SK-N-MC (cell line): ENCODE results near the gene MEIKIN.

ENCODE experiments used
- DNase-seq: peaks from one replicate; pipeline ENCODE4 v3.0.0-alpha.2; 2011; ENCODE audit warnings: low read depth, low spot score
- H3K27ac ChIP-seq: fragments of 200-600 bp; sonication (generic); 2 replicates; pipeline ENCODE4 v1.5.1; 2016; ENCODE audit warnings: mixed run types
- H3K36me3 ChIP-seq: fragments of 200-600 bp; sonication (generic); 2 replicates; pipeline ENCODE4 v1.6.1; 2017; ENCODE audit warnings: antibody characterized with exemption, low read length, mixed read lengths; ENCODE audit not compliant: insufficient read depth
- H3K4me3 ChIP-seq: fragments of 200-600 bp; sonication (generic); 2 replicates; pipeline ENCODE4 v1.5.1; 2016
- H3K9ac ChIP-seq: fragments of 200-600 bp; sonication (generic); 2 replicates; pipeline ENCODE4 v1.8.0; 2017; ENCODE audit warnings: mixed run types, mixed read lengths; ENCODE audit not compliant: insufficient read length
- H3K9me3 ChIP-seq: fragments of 200-600 bp; sonication (generic); 2 replicates; pipeline ENCODE4 v1.6.1; 2017; ENCODE audit warnings: low read depth, mild to moderate bottlenecking, antibody characterized with exemption, low read length, moderate library complexity, mixed read lengths
- EZH2 ChIP-seq: fragments of 200-600 bp; sonication (generic); IDR thresholded peaks from one replicate; pipeline ENCODE4 v1.6.1; 2017; ENCODE audit warnings: antibody characterized with exemption
- FOXP2 ChIP-seq: optimal IDR thresholded peaks from 2 replicates; pipeline ENCODE3; 2011; ENCODE audit warnings: mild to moderate bottlenecking, moderate library complexity; ENCODE audit not compliant: insufficient read depth; ENCODE audit errors: extremely low read length, control extremely low read depth
- POLR2AphosphoS5 ChIP-seq: IDR thresholded peaks from 2 replicates; pipeline ENCODE4 v1.6.1; 2012; ENCODE audit warnings: mild to moderate bottlenecking, low read depth, low read length, borderline replicate concordance

The MEIKIN gene

GRCh38 chr5:131976414-131977211 is 31.1 kb upstream of the MEIKIN start:
- H3K4me3 ChIP-seq: no peak overlapping the region

DNA sequence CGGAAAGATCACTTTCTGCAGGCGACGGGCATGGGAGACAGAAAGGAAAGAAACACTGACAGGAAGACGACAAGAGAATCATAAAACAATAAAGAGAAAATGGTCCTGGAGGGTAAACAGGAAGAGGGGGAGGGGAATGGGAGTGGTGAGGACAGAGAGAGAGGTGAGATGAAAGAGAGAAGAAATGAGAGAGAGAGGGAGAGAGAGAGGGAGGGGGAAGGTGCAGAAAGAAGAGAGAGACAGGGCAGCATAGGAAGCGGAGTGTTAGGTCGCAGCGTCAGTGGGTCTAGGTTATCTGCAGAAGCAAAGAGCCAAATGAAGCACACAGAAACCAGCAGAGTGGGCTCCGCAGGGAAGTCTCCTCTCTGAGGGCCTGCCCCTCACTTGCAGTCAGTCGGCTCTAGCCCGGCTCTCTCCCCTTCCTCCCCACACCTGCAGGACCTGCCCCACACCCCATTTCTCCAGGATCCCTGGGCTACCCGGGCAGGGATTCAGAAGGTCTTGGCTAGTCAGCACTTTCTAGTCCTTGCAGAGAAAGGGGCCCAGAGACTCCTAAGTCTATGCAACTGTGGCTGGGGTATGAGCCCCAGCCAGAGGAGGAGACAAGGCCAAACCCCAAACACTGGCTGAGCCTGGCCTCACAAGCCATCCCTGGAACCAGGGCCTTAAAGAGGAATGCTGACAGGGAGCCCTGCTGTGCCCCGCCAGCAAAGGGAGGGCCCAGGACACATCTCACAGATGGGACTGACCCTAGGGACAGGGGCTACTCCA is 29.7 kb upstream of the MEIKIN start:
- no peak for DNase-seq
- H3K9me3 ChIP-seq: no peaks in the 10 kb centered on the region
- H3K4me3 ChIP-seq: no peak overlapping the region
- no peak for TF ChIP-seq FOXP2
- no peak for TF ChIP-seq POLR2AphosphoS5
- TF ChIP-seq EZH2: no peak
- no peaks in the 10 kb centered on the region for H3K36me3 ChIP-seq
- no peak overlapping the region for H3K27ac ChIP-seq
- no peak overlapping the region for H3K9ac ChIP-seq

More at GRCh38 chr5:131976414-131977211, 31.1 kb upstream of the MEIKIN start:
- Histone ChIP-seq H3K9ac (no peak overlapping the region), H3K9me3 (no peaks in the 10 kb centered on the region), H3K36me3 (no peaks in the 10 kb centered on the region), H3K27ac (no peak overlapping the region)
- TF ChIP-seq POLR2AphosphoS5 (no peak), FOXP2 (no peak), EZH2 (no peak)
- no peak for DNase-seq

DNA sequence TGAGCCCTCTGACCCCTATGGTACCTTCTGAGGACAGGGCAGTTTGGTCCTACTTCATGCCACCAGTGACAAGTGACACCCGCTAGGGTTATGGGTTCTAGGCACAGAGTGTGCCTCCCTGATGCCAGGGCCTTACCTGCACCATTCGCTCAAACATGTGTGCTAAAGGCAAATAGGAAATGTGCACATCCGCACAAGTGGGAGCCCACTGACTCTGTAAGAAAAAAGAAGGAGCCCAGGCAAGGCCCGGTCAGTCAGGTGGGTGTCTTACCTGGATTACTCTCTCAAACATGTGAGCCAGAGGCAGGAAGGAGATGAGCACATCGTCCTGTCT is 29.1 kb upstream of the MEIKIN start:
- no peak overlapping the region for H3K4me3 ChIP-seq
- no peak for DNase-seq
- H3K9me3 ChIP-seq: no peaks in the 10 kb centered on the region
- no peaks in the 10 kb centered on the region for H3K36me3 ChIP-seq
- H3K9ac ChIP-seq: no peak overlapping the region
- H3K27ac ChIP-seq: no peak overlapping the region
- no peak for TF ChIP-seq FOXP2
- TF ChIP-seq POLR2AphosphoS5: no peak
- TF ChIP-seq EZH2: no peak

DNA sequence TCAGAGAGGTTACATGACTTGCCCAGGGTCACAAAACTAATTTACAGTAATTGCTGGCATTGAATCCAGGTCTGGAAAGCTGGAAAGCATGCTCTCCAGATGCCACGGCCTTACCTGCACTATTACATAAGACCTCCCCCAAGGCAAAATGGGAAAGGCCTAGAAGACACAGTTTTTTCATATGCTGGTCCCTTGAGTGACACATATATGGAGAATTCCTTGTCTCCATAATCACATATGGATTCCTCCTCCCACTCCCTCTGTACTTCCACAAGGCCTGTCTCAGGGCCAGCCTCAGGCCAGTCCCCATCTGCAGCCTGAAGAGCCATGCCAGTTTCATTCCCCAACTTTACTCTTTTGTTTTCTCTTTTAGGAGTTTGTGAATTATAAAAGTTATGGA is 28.6 kb upstream of the MEIKIN start:
- no peak for TF ChIP-seq EZH2
- no peak for TF ChIP-seq FOXP2
- TF ChIP-seq POLR2AphosphoS5: no peak
- Histone ChIP-seq H3K27ac (no peak overlapping the region), H3K4me3 (no peak overlapping the region), H3K9me3 (no peaks in the 10 kb centered on the region), H3K9ac (no peak overlapping the region), H3K36me3 (no peaks in the 10 kb centered on the region)
- no peak for DNase-seq

GRCh38 chr5:131973089-131973712 is 27.7 kb upstream of the MEIKIN start:
- Histone ChIP-seq H3K36me3 (no peaks in the 10 kb centered on the region), H3K9me3 (no peaks in the 10 kb centered on the region)

DNA sequence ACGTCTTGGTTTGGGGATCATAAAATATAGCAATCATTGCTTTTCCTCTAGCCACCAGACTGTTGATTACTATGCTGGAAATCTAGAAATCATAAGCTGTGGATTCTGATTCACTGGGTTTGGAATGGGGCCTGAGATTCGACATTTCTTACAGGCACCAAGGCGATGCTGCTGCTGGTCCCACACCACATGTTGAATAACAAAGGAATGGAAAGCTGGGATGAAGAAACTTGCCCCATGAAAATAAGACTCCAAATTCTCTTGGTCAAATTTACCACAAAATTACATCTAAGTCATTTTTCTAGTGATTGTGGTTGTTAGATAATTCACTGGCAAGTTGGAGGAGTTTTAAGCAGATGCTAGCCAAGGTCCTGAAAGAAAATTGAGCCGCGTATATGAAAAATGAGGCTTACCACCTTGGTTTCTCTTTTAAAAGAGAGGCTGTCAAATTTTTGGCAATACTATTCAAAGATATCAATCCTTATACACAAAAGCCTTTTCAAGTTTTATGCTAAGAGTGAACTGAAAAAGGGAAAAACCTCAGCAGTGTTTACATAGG is 23.0 kb upstream of the MEIKIN start:
- H3K27ac ChIP-seq: no peak overlapping the region
- no peak overlapping the region for H3K9ac ChIP-seq
- DNase-seq: no peak
- TF ChIP-seq FOXP2: no peak
- TF ChIP-seq POLR2AphosphoS5: no peak
- no peak for TF ChIP-seq EZH2
- H3K4me3 ChIP-seq: no peak overlapping the region
- no peaks in the 10 kb centered on the region for H3K36me3 ChIP-seq
- H3K9me3 ChIP-seq: no peaks in the 10 kb centered on the region

More at GRCh38 chr5:131973089-131973712, 27.7 kb upstream of the MEIKIN start:
- no peak for DNase-seq
- TF ChIP-seq EZH2: no peak
- no peak for TF ChIP-seq FOXP2
- TF ChIP-seq POLR2AphosphoS5: no peak
- Histone ChIP-seq H3K27ac (no peak overlapping the region), H3K9ac (no peak overlapping the region), H3K4me3 (no peak overlapping the region)

DNA sequence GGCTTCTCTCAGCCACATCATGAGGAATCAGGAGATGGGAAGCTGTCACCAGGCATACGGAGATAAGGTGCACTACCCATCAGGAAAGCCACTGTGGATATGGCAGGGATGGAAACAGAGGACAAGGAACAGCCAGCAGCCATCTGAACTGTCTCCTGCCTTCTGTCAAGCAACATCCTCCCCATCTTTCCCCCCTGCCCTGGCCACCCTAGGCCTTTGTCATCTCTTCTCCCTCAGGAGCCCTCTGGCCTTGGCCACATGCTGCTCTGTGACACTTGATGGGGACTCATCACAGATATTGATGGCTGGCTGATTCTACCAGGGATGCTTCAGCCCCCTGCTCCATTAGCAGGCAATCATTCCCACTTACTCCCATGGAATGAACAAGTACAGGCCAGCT is 21.1 kb upstream of the MEIKIN start:
- Histone ChIP-seq H3K4me3 (no peak overlapping the region), H3K36me3 (no peaks in the 10 kb centered on the region), H3K27ac (no peak overlapping the region), H3K9ac (no peak overlapping the region), H3K9me3 (no peaks in the 10 kb centered on the region)
- no peak for TF ChIP-seq POLR2AphosphoS5
- TF ChIP-seq EZH2: no peak
- TF ChIP-seq FOXP2: no peak
- DNase-seq: no peak

- no peak for DNase-seq
- Histone ChIP-seq H3K9me3 (no peaks in the 10 kb centered on the region), H3K36me3 (no peaks in the 10 kb centered on the region)
Measured at GRCh38 chr5:131965826-131966415, 20.5 kb upstream of the MEIKIN start.

DNA sequence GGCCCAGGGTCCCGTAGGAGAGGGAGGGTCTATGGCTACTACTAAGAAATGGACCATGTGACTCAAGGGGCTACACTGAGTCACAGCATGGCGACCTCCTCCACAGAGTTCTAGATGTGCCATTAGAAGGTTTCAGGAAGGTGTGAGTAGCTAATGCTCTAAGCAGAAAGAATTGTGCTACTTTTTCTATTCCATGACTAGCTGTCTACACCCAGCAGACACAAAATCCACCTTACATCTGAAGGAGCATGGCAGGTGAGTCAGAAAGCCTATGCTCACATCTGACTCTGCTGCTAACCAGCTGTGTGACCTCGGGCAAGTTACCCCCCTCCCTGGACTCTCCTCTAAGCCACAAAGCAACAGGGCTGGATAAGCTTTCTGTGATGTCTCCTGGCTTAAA is 14.4 kb upstream of the MEIKIN start:
- H3K9me3 ChIP-seq: no peaks in the 10 kb centered on the region

More at GRCh38 chr5:131965826-131966415, 20.5 kb upstream of the MEIKIN start:
- Histone ChIP-seq H3K27ac (no peak overlapping the region), H3K4me3 (no peak overlapping the region), H3K9ac (no peak overlapping the region)
- TF ChIP-seq FOXP2 (no peak), EZH2 (no peak), POLR2AphosphoS5 (no peak)

More for the DNA sequence above, 14.4 kb upstream of the MEIKIN start:
- no peaks in the 10 kb centered on the region for H3K36me3 ChIP-seq
- no peak for TF ChIP-seq POLR2AphosphoS5
- no peak for TF ChIP-seq EZH2
- H3K27ac ChIP-seq: no peak overlapping the region
- H3K9ac ChIP-seq: no peak overlapping the region
- no peak for DNase-seq
- H3K4me3 ChIP-seq: no peak overlapping the region
